ENCODE measurements around the gene ECE1.

DNA sequence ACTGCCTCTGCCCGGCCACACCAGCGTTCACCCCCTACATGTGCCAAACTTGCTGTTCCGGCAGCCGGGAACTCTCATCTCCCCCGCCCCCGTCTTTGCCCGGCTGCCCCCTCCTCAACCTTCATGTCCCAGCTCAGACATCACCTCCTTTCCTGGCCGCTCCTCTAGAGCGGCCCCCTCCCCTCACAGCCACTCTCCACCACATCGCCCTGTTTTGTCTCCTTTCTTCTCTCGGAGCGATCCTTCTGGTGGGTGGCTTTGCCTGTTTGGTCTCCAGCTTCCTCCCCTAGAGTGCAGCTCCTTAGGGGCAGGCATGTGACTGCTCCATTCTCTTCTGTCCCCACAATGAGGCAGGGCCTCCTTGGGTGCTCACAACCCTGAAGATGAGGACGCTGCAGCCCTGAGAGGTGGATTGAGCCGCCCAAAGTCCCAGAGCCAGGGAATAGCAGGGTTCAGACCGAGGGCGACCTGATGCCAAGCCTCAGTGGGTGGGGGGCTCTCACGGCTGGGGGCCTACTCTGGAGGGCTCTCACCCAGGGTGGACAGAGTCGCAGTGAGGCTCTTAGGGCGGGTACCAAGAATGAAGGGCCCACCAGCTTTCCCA is 44.9 kb upstream of the ECE1 start:
- TF ChIP-seq, protein P1, sequence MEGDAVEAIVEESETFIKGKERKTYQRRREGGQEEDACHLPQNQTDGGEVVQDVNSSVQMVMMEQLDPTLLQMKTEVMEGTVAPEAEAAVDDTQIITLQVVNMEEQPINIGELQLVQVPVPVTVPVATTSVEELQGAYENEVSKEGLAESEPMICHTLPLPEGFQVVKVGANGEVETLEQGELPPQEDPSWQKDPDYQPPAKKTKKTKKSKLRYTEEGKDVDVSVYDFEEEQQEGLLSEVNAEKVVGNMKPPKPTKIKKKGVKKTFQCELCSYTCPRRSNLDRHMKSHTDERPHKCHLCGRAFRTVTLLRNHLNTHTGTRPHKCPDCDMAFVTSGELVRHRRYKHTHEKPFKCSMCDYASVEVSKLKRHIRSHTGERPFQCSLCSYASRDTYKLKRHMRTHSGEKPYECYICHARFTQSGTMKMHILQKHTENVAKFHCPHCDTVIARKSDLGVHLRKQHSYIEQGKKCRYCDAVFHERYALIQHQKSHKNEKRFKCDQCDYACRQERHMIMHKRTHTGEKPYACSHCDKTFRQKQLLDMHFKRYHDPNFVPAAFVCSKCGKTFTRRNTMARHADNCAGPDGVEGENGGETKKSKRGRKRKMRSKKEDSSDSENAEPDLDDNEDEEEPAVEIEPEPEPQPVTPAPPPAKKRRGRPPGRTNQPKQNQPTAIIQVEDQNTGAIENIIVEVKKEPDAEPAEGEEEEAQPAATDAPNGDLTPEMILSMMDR (IDR thresholded peaks at IDR 0.05), result peak in 2 of 12 donors; percentile 17 to 32
- no peak for TF ChIP-seq POLR2A (IDR thresholded peaks at IDR 0.05)

All from heart left ventricle (tissue), 13 donors.